OCI-LY7 (cell line): ENCODE results near the gene TRIO.

Source experiments
- EZH2phosphoT487 ChIP-seq: fragments of 200-600 bp; sonication (generic); IDR thresholded peaks from 2 replicates; pipeline ENCODE4 v1.6.1; 2018; ENCODE audit warnings: low read depth, borderline replicate concordance, mild to moderate bottlenecking, mixed run types, antibody characterized with exemption, low read length, moderate library complexity, mixed read lengths
- TF ChIP-seq, protein P1 (sequence below): fragments of 200-600 bp; sonication (generic); conservative IDR thresholded peaks from 2 replicates; pipeline ENCODE4 v1.5.1; 2014; ENCODE audit warnings: mild to moderate bottlenecking, antibody characterized with exemption, low read length, moderate library complexity, mixed read lengths

DNA sequence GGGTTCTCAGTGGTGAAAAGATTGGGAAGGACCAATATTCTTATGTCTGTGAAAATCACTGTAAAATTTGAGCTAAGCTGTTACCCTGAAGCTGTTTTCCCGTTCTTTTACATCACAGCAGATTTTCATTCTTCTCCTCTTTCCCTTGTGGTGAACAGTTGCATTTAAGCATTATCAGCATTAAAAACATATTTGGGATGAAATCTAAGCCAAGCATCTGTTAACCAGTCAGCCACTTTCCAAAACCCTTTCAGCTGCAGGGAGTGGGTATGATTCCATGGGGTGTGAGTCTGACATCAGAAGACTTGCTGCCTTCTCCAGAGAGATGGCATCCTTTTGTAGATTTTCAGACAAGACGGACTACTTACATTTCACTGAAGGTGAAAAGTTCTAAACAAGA lies 97.2 kb downstream of the TRIO start:
- TF ChIP-seq, protein P1, sequence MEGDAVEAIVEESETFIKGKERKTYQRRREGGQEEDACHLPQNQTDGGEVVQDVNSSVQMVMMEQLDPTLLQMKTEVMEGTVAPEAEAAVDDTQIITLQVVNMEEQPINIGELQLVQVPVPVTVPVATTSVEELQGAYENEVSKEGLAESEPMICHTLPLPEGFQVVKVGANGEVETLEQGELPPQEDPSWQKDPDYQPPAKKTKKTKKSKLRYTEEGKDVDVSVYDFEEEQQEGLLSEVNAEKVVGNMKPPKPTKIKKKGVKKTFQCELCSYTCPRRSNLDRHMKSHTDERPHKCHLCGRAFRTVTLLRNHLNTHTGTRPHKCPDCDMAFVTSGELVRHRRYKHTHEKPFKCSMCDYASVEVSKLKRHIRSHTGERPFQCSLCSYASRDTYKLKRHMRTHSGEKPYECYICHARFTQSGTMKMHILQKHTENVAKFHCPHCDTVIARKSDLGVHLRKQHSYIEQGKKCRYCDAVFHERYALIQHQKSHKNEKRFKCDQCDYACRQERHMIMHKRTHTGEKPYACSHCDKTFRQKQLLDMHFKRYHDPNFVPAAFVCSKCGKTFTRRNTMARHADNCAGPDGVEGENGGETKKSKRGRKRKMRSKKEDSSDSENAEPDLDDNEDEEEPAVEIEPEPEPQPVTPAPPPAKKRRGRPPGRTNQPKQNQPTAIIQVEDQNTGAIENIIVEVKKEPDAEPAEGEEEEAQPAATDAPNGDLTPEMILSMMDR, result no peak
- TF ChIP-seq EZH2phosphoT487, result no peak
